ENCODE results near the gene ESD.

- TF ChIP-seq CTCF (IDR thresholded peaks at IDR 0.05) (no peak), POLR2A (IDR thresholded peaks at IDR 0.05) (no peak)
These were observed 51.3 kb downstream of the ESD start for GRCh38 chr13:46745706-46746105.
